Daoy (cell line): ENCODE measurements around the gene RBMY1D. TPM values are rescaled to one million over a fixed set of nuclear protein-coding genes. Genes with fewer than 3 reads are reported as not detected.
"Not testable (repeated sequence)": the region's sequence is repeated elsewhere in the genome, so short reads cannot be mapped to it uniquely, and the experiment has no call there.

Experiments
- DNase-seq: peaks from one replicate; pipeline ENCODE4 v3.0.0-alpha.2; 2015; ENCODE audit warnings: low read depth
- total RNA-seq: library from RNA; depleted of rRNA; stranded (reverse); fragments of >200 nt; shearing (Covaris generic); gene quantifications from 2 replicates; pipeline ENCODE4 v1.2.3, GENCODE V29; 2014; rRNA removed

Gene RBMY1D
- total RNA-seq, result not detected in 2 replicates

- DNase-seq, result not testable (repeated sequence)
Measured at GRCh38 chrY:21894426-21894825, at the start of gene RBMY1D. Gene RBMY1D (minus strand): TSS chrY:21894526. CDS start chrY:21892513, 2,013 bp downstream.

- DNase-seq, result not testable (repeated sequence)
Measured at GRCh38 chrY:21917932-21918331, 23.6 kb upstream of the RBMY1D start, which contains the start of gene RBMY1E. Gene RBMY1E (minus strand): TSS chrY:21918032. CDS start chrY:21916054, 1,978 bp downstream.

GRCh38 chrY:21869407-21870076 is 24.8 kb downstream of the RBMY1D start:
- not testable (repeated sequence) for DNase-seq

- DNase-seq, result no peak
Measured at GRCh38 chrY:21845481-21845880, 48.8 kb downstream of the RBMY1D start.

GRCh38 chrY:21842090-21842489 is 52.2 kb downstream of the RBMY1D start:
- DNase-seq, result no peak

- no peak for DNase-seq
Measured at GRCh38 chrY:21839489-21839888, 54.8 kb downstream of the RBMY1D start.

GRCh38 chrY:21836343-21836742 is 58.0 kb downstream of the RBMY1D start:
- no peak for DNase-seq

- DNase-seq, result no peak
Measured at GRCh38 chrY:21835052-21835451, 59.3 kb downstream of the RBMY1D start.

Other genes with a start within 250 kb of the RBMY1D start
- gene RBMY1E, start 23.5 kb upstream of the RBMY1D start, total RNA-seq, result not detected in 2 replicates